B cell (primary cell): ENCODE data around the gene MYMX. TPM values are rescaled to one million over a fixed set of nuclear protein-coding genes. Genes with fewer than 3 reads are reported as not detected.

Experiments used
- ATAC-seq: fragments of 200-7000 bp; cut with Tn5 transposase; one replicate; pipeline ENCODE4 v1.10.0; 2021; ENCODE audit warnings: low read depth, mild to moderate bottlenecking, moderate number of reproducible peaks, moderate library complexity
- CTCF ChIA-PET: fragments of 350-600 bp; sonication (Branson Sonifier 250); formaldehyde crosslinking; loops from one replicate; lab custom pipeline; 2021; ENCODE audit warnings: antibody characterized with exemption, inconsistent platforms; lab: Charles Lee
- POLR2A ChIA-PET: fragments of 350-600 bp; sonication (Branson Sonifier 250); formaldehyde crosslinking; loops from one replicate; lab custom pipeline; 2021; ENCODE audit warnings: antibody characterized with exemption; lab: Charles Lee
- DNase-seq: peaks from one replicate; pipeline ENCODE4 v3.0.0; 2013
- H2AFZ ChIP-seq: 2 replicates; pipeline ENCODE4 v1.6.1; 2012; ENCODE audit warnings: mild to moderate bottlenecking, low read depth, low read length; ENCODE audit not compliant: insufficient read depth, poor library complexity, severe bottlenecking
- H3K27ac ChIP-seq, 2 donors: 1 replicate in 1 of 2; 2 replicates in 1 of 2; pipeline ENCODE4 v1.5.1; 2012 to 2013; ENCODE audit warnings: low read length in 2 of 2, mild to moderate bottlenecking in 2 of 2, moderate library complexity in 1 of 2
- H3K27me3 ChIP-seq, 4 experiments: fragments of 200-600 bp in 1 of 4; sonication (generic) in 1 of 4; replicated peaks in 1 of 4; 1 replicate in 2 of 4; 2 replicates in 2 of 4; pipeline versions ENCODE4 v1.6.1 to v1.7.0; 2013 to 2016; ENCODE audit warnings: low read length in 3 of 4, mild to moderate bottlenecking in 2 of 4, mixed read lengths in 1 of 4, moderate library complexity in 1 of 4; ENCODE audit not compliant: insufficient read depth in 4 of 4, control insufficient read depth in 3 of 4; ENCODE audit errors: control extremely low read depth in 1 of 4
- H3K36me3 ChIP-seq, 2 experiments: replicated peaks in 1 of 2; 1 replicate in 1 of 2; 2 replicates in 1 of 2; pipeline versions ENCODE4 v1.6.1 to v1.7.1; 2013; ENCODE audit warnings: low read length in 1 of 2; ENCODE audit not compliant: insufficient read depth in 2 of 2, control insufficient read depth in 1 of 2; ENCODE audit errors: control extremely low read depth in 1 of 2, extremely low read depth in 1 of 2
- H3K4me1 ChIP-seq, 2 donors: fragments of 200-600 bp in 1 of 2; sonication (generic) in 1 of 2; 1 replicate in 1 of 2; 2 replicates in 1 of 2; pipeline versions ENCODE4 v1.5.1 to v1.6.1; 2013 to 2017; ENCODE audit warnings: low read length in 2 of 2; ENCODE audit not compliant: control insufficient read depth in 2 of 2, insufficient read depth in 2 of 2
- H3K4me2 ChIP-seq: replicated peaks from 2 replicates; pipeline ENCODE3; 2012; ENCODE audit warnings: mild to moderate bottlenecking, low read depth, low read length; ENCODE audit not compliant: poor library complexity, severe bottlenecking
- H3K4me3 ChIP-seq, 5 experiments: fragments of 200-600 bp in 1 of 5; sonication (generic) in 1 of 5; 1 replicate in 3 of 5; 2 replicates in 2 of 5; pipeline versions ENCODE4 v1.5.1 to v1.7.0; 2011 to 2016; ENCODE audit warnings: low read length in 4 of 5, mild to moderate bottlenecking in 4 of 5, low read depth in 2 of 5, control low read depth in 1 of 5, moderate library complexity in 1 of 5; ENCODE audit not compliant: insufficient read depth in 1 of 5; ENCODE audit errors: control extremely low read depth in 1 of 5, extremely low read depth in 1 of 5
- H3K79me2 ChIP-seq: fragments of 200-600 bp; sonication (generic); one replicate; pipeline ENCODE4 v1.6.0; 2016; ENCODE audit warnings: low read length; ENCODE audit not compliant: control insufficient read depth, insufficient read depth
- H3K9ac ChIP-seq: fragments of 200-600 bp; sonication (generic); 2 replicates; pipeline ENCODE4 v1.6.1; 2017; ENCODE audit warnings: mild to moderate bottlenecking, low read length, moderate library complexity
- H3K9me3 ChIP-seq, 3 donors: one replicate each; pipeline versions ENCODE4 v1.6.1 to v1.7.1; 2013; ENCODE audit warnings: low read length in 2 of 3; ENCODE audit not compliant: control insufficient read depth in 2 of 3, insufficient read depth in 1 of 3; ENCODE audit errors: control extremely low read depth in 1 of 3
- H4K20me1 ChIP-seq: 2 replicates; pipeline ENCODE4 v1.6.0; 2012; ENCODE audit warnings: mild to moderate bottlenecking, low read length; ENCODE audit not compliant: insufficient read depth, control insufficient read depth, poor library complexity, severe bottlenecking
- H3K27ac Mint-ChIP-seq: one replicate; pipeline ENCODE4 v1.8.0; 2021; ENCODE audit warnings: mixed read lengths
- H3K27me3 Mint-ChIP-seq: one replicate; pipeline ENCODE4 v1.8.0; 2021; ENCODE audit warnings: mixed read lengths
- H3K4me1 Mint-ChIP-seq: one replicate; pipeline ENCODE4 v1.8.0; 2021; ENCODE audit warnings: mixed read lengths
- H3K4me3 Mint-ChIP-seq: one replicate; pipeline ENCODE4 v1.8.0; 2021; ENCODE audit warnings: mixed read lengths
- H3K9me3 Mint-ChIP-seq: one replicate; pipeline ENCODE4 v1.8.0; 2022; ENCODE audit warnings: mixed read lengths; ENCODE audit not compliant: insufficient read depth
- EZH2 ChIP-seq: IDR thresholded peaks from 2 replicates; pipeline ENCODE4 v1.6.1; 2012; ENCODE audit warnings: borderline replicate concordance, low read depth, mild to moderate bottlenecking, moderate library complexity, low read length; ENCODE audit not compliant: insufficient read depth, poor library complexity, severe bottlenecking
- WGBS: methylation state at CpG from one replicate; pipeline ENCODE4 v1.1.5; 2013; ENCODE audit warnings: missing lambda C conversion rate; ENCODE audit not compliant: insufficient coverage; 5-methylcytosine and 5-hydroxymethylcytosine counted together
- intact Hi-C: fragments of 100-400 bp; cut with micrococcal nuclease; formaldehyde crosslinking; loops from one replicate; pipeline ENCODE4 v1.10.0; 2022
- polyA plus RNA-seq: library from polyadenylated mRNA; depleted of rRNA; stranded (reverse); fragments of >200 nt; gene quantifications from 2 replicates; pipeline ENCODE4 v1.2.3, GENCODE V29; 2012
- total RNA-seq, 2 donors: library from RNA; stranded (reverse); fragments of 120-200 nt in 1 of 2; gene quantifications; 1 replicate in 1 of 2; 2 replicates in 1 of 2; pipeline versions ENCODE4 v1.2.3 to v1.2.4, GENCODE V29; 2013 to 2022
- TF ChIP-seq, protein P1 (sequence below): fragments of 200-600 bp; IDR thresholded peaks from one replicate; pipeline ENCODE4 v1.8.0; 2022; ENCODE audit warnings: antibody characterized with exemption, mild to moderate bottlenecking

The MYMX gene
- total and polyA plus RNA-seq, 2 donors (not counting 1 experiment from before 2014, with no cell fraction given), result not detected

DNA sequence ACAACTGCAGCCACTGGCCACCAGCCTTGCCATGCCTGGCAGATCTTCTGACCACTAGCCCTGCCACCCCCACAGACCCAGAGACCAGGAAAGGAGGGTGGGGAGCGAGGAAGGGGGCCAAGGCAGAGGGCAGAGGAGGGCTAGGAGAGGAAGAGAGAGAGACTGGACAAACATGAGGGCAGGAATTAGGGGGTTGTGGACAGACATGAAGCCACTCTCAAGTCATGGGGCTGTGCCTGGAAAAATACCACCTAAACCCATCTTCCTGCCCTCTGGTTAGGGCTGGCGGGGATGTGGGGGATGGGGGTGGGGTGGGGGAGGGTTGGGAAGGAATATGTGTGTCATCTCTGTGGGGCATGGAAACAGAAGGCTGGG, 5.2 kb downstream of the MYMX start:
- DNase-seq, result no peak
- no CpG with 5 or more reads among the region's 2 CpGs for WGBS
- POLR2A ChIA-PET, result interaction anchor here (0.6 to 5.0 kb wide), 2 partner anchors 23 to 27 kb away, joined by 4 to 52 read pairs; partner anchors contain the start of gene HSP90AB1
- Histone ChIP-seq H3K79me2 (no peaks in the 10 kb centered on the region), H3K36me3 (no peaks in the 10 kb centered on the region), H3K9me3 (no peaks in the 10 kb centered on the region), H4K20me1 (no peaks in the 10 kb centered on the region), H3K4me1 (peaks cover 26 to 45% of the 10 kb centered on the region in 2 donors), H3K9ac (no peak overlapping the region), H2AFZ (no peak overlapping the region), H3K27me3 (peaks cover 0 to 2% (median 0%) of the 10 kb centered on the region in 4 experiments), H3K27ac (no peak overlapping the region), H3K4me2 (no peak overlapping the region), H3K4me3 (no peak overlapping the region)
- CTCF ChIA-PET, result interaction anchor here (0.6 to 3.1 kb wide), 10 partner anchors 12 to 92 kb away, joined by 3 to 16 read pairs (median 5); partner anchors contain the start of gene AARS2
- no peaks in the 10 kb centered on the region for H3K9me3 Mint-ChIP-seq
- peak overlapping the region; percentile 23 for H3K4me3 Mint-ChIP-seq
- intact Hi-C loops, result loop anchor here (1.0 to 5.0 kb wide), 6 partner anchors 43 to 165 kb away; partner anchors contain the start of genes AARS2, CDC5L, MRPL14 and NFKBIE
- peaks cover 41% of the 10 kb centered on the region for H3K4me1 Mint-ChIP-seq
- H3K27ac Mint-ChIP-seq, result no peak overlapping the region
- no peak for ATAC-seq
- no peaks in the 10 kb centered on the region for H3K27me3 Mint-ChIP-seq
- TF ChIP-seq, protein P1, sequence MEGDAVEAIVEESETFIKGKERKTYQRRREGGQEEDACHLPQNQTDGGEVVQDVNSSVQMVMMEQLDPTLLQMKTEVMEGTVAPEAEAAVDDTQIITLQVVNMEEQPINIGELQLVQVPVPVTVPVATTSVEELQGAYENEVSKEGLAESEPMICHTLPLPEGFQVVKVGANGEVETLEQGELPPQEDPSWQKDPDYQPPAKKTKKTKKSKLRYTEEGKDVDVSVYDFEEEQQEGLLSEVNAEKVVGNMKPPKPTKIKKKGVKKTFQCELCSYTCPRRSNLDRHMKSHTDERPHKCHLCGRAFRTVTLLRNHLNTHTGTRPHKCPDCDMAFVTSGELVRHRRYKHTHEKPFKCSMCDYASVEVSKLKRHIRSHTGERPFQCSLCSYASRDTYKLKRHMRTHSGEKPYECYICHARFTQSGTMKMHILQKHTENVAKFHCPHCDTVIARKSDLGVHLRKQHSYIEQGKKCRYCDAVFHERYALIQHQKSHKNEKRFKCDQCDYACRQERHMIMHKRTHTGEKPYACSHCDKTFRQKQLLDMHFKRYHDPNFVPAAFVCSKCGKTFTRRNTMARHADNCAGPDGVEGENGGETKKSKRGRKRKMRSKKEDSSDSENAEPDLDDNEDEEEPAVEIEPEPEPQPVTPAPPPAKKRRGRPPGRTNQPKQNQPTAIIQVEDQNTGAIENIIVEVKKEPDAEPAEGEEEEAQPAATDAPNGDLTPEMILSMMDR, result no peak
- no peak for TF ChIP-seq EZH2
